HepG2 (cell line): ENCODE data around the gene PPP1CB. TPM values are rescaled to one million over a fixed set of nuclear protein-coding genes. Genes with fewer than 3 reads are reported as not detected.

Experiments
- CEBPB ChIP-seq: IDR thresholded peaks from 2 replicates; pipeline ENCODE4 v1.6.1; 2011; ENCODE audit warnings: low read depth, low read length, improper control_type of control experiment, borderline replicate concordance
- ERF ChIP-seq: IDR thresholded peaks from 2 replicates; pipeline ENCODE4 v1.6.1; 2018; ENCODE audit warnings: missing biosample characterization, missing genetic modification reagents
- FOXK1 ChIP-seq: sonication (generic); formaldehyde crosslinking; IDR thresholded peaks from 2 replicates; pipeline ENCODE4 v1.4.0; 2020; ENCODE audit warnings: low read depth, missing genetic modification reagents, borderline replicate concordance
- KMT2A ChIP-seq: sonication (generic); formaldehyde crosslinking; IDR thresholded peaks from 2 replicates; pipeline ENCODE4 v1.4.0; 2020; ENCODE audit warnings: missing genetic modification reagents
- MAFG ChIP-seq: sonication (generic); formaldehyde crosslinking; IDR thresholded peaks from 2 replicates; pipeline ENCODE4 v1.5.1; 2020; ENCODE audit warnings: mild to moderate bottlenecking, missing genetic modification reagents
- MATR3 ChIP-seq: sonication (generic); formaldehyde crosslinking; IDR thresholded peaks from 2 replicates; pipeline ENCODE4 v1.4.0; 2020; ENCODE audit warnings: missing genetic modification reagents
- SP140L ChIP-seq: sonication (generic); formaldehyde crosslinking; IDR thresholded peaks from 2 replicates; pipeline ENCODE4 v1.4.0; 2020; ENCODE audit warnings: missing genetic modification reagents, borderline replicate concordance
- SRSF4 ChIP-seq: fragments of 200-400 bp; formaldehyde crosslinking; IDR thresholded peaks from one replicate; pipeline ENCODE4 v1.6.1; 2018; ENCODE audit warnings: mild to moderate bottlenecking, low read depth, low read length, moderate library complexity; ENCODE audit not compliant: poor library complexity, severe bottlenecking
- TGIF2 ChIP-seq: IDR thresholded peaks from 2 replicates; pipeline ENCODE4 v1.6.1; 2016; ENCODE audit warnings: control low read depth, missing compliant biosample characterization
- ZNF329 ChIP-seq: sonication (generic); formaldehyde crosslinking; IDR thresholded peaks from 2 replicates; pipeline ENCODE4 v1.9.0; 2021; ENCODE audit warnings: low read depth, mild to moderate bottlenecking, missing genetic modification reagents
- ZNF567 ChIP-seq: sonication (generic); formaldehyde crosslinking; IDR thresholded peaks from 2 replicates; pipeline ENCODE4 v1.8.1; 2023; ENCODE audit warnings: mild to moderate bottlenecking, missing genetic modification reagents, borderline replicate concordance
- ZNF569 ChIP-seq: sonication (generic); formaldehyde crosslinking; IDR thresholded peaks from 2 replicates; pipeline ENCODE4 v1.5.0; 2020; ENCODE audit warnings: mild to moderate bottlenecking, missing genetic modification reagents, moderate library complexity, borderline replicate concordance
- ZNF616 ChIP-seq: sonication (generic); formaldehyde crosslinking; IDR thresholded peaks from 2 replicates; pipeline ENCODE4 v1.5.0; 2020; ENCODE audit warnings: low read depth, mild to moderate bottlenecking, missing genetic modification reagents
- ZNF891 ChIP-seq: sonication (generic); formaldehyde crosslinking; IDR thresholded peaks from 2 replicates; pipeline ENCODE4 v1.5.0; 2020; ENCODE audit warnings: mild to moderate bottlenecking, missing genetic modification reagents
- polyA plus RNA-seq, 8 experiments: library from polyadenylated mRNA; depleted of rRNA in 3 of 8; stranded (reverse) in 7 of 8; unstranded in 1 of 8; fragments of >200 nt; fragmentation: Illumina TruSeq in 4 of 8; extraction: Trizol in 4 of 8; gene quantifications; 2 replicates each; pipeline versions ENCODE4 v1.2.1 to v1.2.3, GENCODE V29; 2011 to 2016; ENCODE audit warnings: low read depth in 4 of 8, missing spikeins in 1 of 8, mixed read lengths in 1 of 8; ENCODE audit not compliant: insufficient read depth in 1 of 8
- total RNA-seq, 5 experiments: library from RNA; depleted of rRNA; stranded (reverse); fragments of >200 nt; fragmentation: Illumina TruSeq; extraction: Trizol; gene quantifications; 2 replicates each; pipeline ENCODE4 v1.2.3, GENCODE V29; 2016; ENCODE audit warnings: low read depth in 1 of 5
- TF ChIP-seq, protein P1 (sequence below): sonication (generic); formaldehyde crosslinking; IDR thresholded peaks from 2 replicates; pipeline ENCODE4 v1.8.0; 2022; ENCODE audit warnings: mild to moderate bottlenecking, missing genetic modification reagents, moderate library complexity
- TF ChIP-seq, protein P2 (sequence below): sonication (generic); formaldehyde crosslinking; conservative IDR thresholded peaks from 2 replicates; pipeline ENCODE4 v1.8.1; 2023; ENCODE audit warnings: missing genetic modification reagents
- TF ChIP-seq, protein P3 (sequence below): sonication (generic); formaldehyde crosslinking; IDR thresholded peaks from 2 replicates; pipeline ENCODE4 v1.4.0; 2020; ENCODE audit warnings: mild to moderate bottlenecking, low read depth, missing genetic modification reagents
- TF ChIP-seq, protein P4 (sequence below): IDR thresholded peaks from 2 replicates; pipeline ENCODE4 v1.6.1; 2016; ENCODE audit warnings: mild to moderate bottlenecking, missing biosample characterization, missing genetic modification reagents
- TF ChIP-seq, protein P5 (sequence below): sonication (generic); formaldehyde crosslinking; IDR thresholded peaks from 2 replicates; pipeline ENCODE4; 2020; ENCODE audit warnings: missing genetic modification reagents, mild to moderate bottlenecking, borderline replicate concordance
- TF ChIP-seq, protein P6 (sequence below): sonication (generic); formaldehyde crosslinking; IDR thresholded peaks from 2 replicates; pipeline ENCODE4 v1.5.0; 2020; ENCODE audit warnings: missing genetic modification reagents

The PPP1CB gene
- total and polyA plus RNA-seq, 2 of the 13 experiments (the other 11 are each of a cell fraction or from before 2014, with no cell fraction given): 46.9 to 109 TPM

DNA sequence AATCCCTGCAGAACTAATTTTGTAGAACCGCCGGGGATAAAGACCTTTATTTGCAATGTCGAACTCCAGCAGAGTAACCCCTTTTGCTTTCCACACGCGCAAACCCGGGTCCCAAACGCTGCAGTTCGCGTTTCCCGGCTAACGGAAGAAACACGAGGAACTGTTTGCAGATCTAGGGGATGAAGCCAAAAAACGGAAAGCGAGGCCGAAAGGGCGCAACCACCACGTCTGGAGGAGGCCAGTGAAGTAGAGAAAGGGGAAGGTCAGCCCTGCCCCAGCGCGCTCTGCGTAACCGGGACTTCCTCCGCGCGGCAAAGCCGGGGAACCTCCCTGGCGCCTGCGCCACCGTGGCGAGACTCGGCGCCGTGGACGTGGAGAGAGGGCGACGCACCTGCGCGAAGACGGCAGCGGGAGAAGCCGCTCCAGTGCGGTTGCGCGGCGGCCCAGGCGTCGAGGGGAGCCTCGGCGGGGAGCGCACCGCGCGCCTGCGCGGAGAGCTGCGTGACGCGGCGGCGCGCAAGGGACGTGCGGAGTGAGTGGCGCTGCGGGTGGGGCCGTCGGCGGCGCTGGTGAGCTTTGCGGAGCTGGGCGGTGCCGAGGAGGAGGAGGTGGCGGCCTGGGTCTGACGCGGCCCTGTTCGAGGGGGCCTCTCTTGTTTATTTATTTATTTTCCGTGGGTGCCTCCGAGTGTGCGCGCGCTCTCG is at the start of gene PPP1CB (continued):
- TF ChIP-seq ZNF569 (CRISPR knock-in tag) (no peak), CEBPB (no peak), ZNF567 (peak; percentile 100), SP140L (CRISPR knock-in tag) (peak; percentile 64; the same call in 1 of the 2 replicates), SRSF4 (no peak), ZNF891 (CRISPR knock-in tag) (peak; percentile 86), FOXK1 (CRISPR knock-in tag) (peak; percentile 13; the same call in 1 of the 2 replicates), TGIF2 (no peak), MAFG (CRISPR knock-in tag) (no peak), MATR3 (CRISPR knock-in tag) (no peak), ZNF616 (no peak), KMT2A (CRISPR knock-in tag) (peak; percentile 84; the same call in 1 of the 2 replicates), ZNF329 (CRISPR knock-in tag) (peak; percentile 88), ERF (peak; percentile 96)
- TF ChIP-seq, protein P1, sequence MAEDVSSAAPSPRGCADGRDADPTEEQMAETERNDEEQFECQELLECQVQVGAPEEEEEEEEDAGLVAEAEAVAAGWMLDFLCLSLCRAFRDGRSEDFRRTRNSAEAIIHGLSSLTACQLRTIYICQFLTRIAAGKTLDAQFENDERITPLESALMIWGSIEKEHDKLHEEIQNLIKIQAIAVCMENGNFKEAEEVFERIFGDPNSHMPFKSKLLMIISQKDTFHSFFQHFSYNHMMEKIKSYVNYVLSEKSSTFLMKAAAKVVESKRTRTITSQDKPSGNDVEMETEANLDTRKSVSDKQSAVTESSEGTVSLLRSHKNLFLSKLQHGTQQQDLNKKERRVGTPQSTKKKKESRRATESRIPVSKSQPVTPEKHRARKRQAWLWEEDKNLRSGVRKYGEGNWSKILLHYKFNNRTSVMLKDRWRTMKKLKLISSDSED (CRISPR knock-in tag): no peak
- TF ChIP-seq, protein P2, sequence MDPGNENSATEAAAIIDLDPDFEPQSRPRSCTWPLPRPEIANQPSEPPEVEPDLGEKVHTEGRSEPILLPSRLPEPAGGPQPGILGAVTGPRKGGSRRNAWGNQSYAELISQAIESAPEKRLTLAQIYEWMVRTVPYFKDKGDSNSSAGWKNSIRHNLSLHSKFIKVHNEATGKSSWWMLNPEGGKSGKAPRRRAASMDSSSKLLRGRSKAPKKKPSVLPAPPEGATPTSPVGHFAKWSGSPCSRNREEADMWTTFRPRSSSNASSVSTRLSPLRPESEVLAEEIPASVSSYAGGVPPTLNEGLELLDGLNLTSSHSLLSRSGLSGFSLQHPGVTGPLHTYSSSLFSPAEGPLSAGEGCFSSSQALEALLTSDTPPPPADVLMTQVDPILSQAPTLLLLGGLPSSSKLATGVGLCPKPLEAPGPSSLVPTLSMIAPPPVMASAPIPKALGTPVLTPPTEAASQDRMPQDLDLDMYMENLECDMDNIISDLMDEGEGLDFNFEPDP (CRISPR knock-in tag): peak; percentile 8; the same call in 1 of the 2 replicates
- TF ChIP-seq, protein P3, sequence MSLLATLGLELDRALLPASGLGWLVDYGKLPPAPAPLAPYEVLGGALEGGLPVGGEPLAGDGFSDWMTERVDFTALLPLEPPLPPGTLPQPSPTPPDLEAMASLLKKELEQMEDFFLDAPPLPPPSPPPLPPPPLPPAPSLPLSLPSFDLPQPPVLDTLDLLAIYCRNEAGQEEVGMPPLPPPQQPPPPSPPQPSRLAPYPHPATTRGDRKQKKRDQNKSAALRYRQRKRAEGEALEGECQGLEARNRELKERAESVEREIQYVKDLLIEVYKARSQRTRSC (CRISPR knock-in tag): no peak
- TF ChIP-seq, protein P4, sequence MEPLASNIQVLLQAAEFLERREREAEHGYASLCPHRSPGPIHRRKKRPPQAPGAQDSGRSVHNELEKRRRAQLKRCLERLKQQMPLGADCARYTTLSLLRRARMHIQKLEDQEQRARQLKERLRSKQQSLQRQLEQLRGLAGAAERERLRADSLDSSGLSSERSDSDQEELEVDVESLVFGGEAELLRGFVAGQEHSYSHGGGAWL (CRISPR knock-in tag): peak; percentile 93
- TF ChIP-seq, protein P5, sequence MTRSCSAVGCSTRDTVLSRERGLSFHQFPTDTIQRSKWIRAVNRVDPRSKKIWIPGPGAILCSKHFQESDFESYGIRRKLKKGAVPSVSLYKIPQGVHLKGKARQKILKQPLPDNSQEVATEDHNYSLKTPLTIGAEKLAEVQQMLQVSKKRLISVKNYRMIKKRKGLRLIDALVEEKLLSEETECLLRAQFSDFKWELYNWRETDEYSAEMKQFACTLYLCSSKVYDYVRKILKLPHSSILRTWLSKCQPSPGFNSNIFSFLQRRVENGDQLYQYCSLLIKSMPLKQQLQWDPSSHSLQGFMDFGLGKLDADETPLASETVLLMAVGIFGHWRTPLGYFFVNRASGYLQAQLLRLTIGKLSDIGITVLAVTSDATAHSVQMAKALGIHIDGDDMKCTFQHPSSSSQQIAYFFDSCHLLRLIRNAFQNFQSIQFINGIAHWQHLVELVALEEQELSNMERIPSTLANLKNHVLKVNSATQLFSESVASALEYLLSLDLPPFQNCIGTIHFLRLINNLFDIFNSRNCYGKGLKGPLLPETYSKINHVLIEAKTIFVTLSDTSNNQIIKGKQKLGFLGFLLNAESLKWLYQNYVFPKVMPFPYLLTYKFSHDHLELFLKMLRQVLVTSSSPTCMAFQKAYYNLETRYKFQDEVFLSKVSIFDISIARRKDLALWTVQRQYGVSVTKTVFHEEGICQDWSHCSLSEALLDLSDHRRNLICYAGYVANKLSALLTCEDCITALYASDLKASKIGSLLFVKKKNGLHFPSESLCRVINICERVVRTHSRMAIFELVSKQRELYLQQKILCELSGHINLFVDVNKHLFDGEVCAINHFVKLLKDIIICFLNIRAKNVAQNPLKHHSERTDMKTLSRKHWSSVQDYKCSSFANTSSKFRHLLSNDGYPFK: peak; percentile 51; the same call in 1 of the 2 replicates
- TF ChIP-seq, protein P6, sequence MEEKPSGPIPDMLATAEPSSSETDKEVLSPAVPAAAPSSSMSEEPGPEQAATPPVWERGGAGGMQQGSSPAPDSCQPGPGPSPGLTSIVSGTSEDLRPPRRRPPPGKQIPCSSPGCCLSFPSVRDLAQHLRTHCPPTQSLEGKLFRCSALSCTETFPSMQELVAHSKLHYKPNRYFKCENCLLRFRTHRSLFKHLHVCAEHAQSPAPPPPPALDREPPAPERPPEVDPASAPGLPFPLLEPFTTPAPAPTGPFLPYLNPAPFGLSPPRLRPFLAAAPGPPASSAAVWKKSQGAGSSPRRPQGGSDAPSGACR (CRISPR knock-in tag): no peak
